Mammary epithelial cell (primary cell): ENCODE results near the gene TMEM132A.

Source experiments
- EZH2 ChIP-seq: IDR thresholded peaks from 2 replicates; pipeline ENCODE4 v1.6.1; 2012; ENCODE audit warnings: low read length, inconsistent platforms, borderline replicate concordance
- TF ChIP-seq, protein P1 (sequence below), 2 donors: IDR thresholded peaks in 1 of 2; conservative IDR thresholded peaks in 1 of 2; 2 replicates each; pipeline ENCODE4 v1.5.1; 2011 to 2012; ENCODE audit warnings: inconsistent platforms in 2 of 2, low read length in 2 of 2, mild to moderate bottlenecking in 2 of 2, control low read depth in 1 of 2, low read depth in 1 of 2; ENCODE audit not compliant: insufficient read depth in 1 of 2; ENCODE audit errors: extremely low read depth in 1 of 2

DNA sequence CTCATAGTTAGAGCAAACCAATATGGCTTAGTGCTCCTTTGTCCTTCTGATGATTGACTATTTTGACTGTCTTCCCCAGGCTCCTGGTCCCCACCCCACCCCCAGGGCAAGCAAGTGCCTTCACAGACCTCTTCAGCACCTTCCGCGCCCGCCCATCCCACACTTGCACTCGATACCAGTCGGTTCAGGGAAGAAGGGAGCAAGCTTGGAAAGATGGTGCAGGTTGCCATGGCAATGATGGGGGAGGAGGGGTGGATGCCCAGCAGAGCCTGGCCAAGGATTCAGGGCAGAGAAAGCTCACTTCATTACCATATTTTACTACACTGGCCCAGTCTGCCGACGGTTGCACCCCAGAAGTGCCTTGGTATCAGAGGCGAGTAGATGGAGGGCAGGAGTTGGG lies 2.2 kb downstream of the TMEM132A start:
- TF ChIP-seq, protein P1, sequence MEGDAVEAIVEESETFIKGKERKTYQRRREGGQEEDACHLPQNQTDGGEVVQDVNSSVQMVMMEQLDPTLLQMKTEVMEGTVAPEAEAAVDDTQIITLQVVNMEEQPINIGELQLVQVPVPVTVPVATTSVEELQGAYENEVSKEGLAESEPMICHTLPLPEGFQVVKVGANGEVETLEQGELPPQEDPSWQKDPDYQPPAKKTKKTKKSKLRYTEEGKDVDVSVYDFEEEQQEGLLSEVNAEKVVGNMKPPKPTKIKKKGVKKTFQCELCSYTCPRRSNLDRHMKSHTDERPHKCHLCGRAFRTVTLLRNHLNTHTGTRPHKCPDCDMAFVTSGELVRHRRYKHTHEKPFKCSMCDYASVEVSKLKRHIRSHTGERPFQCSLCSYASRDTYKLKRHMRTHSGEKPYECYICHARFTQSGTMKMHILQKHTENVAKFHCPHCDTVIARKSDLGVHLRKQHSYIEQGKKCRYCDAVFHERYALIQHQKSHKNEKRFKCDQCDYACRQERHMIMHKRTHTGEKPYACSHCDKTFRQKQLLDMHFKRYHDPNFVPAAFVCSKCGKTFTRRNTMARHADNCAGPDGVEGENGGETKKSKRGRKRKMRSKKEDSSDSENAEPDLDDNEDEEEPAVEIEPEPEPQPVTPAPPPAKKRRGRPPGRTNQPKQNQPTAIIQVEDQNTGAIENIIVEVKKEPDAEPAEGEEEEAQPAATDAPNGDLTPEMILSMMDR (conservative IDR thresholded peaks at IDR 0.05 in 1 of 2, IDR thresholded peaks at IDR 0.05 in 1 of 2; ENCODE audit: extremely low read depth in 1 of 2, insufficient read depth in 1 of 2, low read depth in 1 of 2, low read length in 2 of 2) = no peak
- no peak for TF ChIP-seq EZH2
